A673 (cell line): ENCODE data around the gene KLHL5.

Experiments
- CTCF ChIP-seq: fragments of 300-800, 200-600 bp; sonication (generic); conservative IDR thresholded peaks from 2 replicates; pipeline ENCODE4 v1.5.1; 2017; ENCODE audit warnings: low read depth, mild to moderate bottlenecking, antibody characterized with exemption, low read length, moderate library complexity, mixed read lengths
- EZH2 ChIP-seq: fragments of 200-600 bp; sonication (generic); IDR thresholded peaks from 2 replicates; pipeline ENCODE4 v1.6.1; 2017; ENCODE audit warnings: borderline replicate concordance, low read depth, mild to moderate bottlenecking, mixed read lengths, antibody characterized with exemption, low read length; ENCODE audit not compliant: poor library complexity, severe bottlenecking

GRCh38 chr4:39039108-39039507, 22.9 kb upstream of the KLHL5 start:
- TF ChIP-seq EZH2: no peak
- TF ChIP-seq CTCF: no peak
